Kidney (tissue), 14 donors: ENCODE results near the gene OPN1SW. TPM values are rescaled to one million over a fixed set of nuclear protein-coding genes. Genes with fewer than 3 reads are reported as not detected.

Experiments used
- DNase-seq, 5 donors: peaks; one replicate each; pipeline ENCODE4 v3.0.0-alpha.2; 2013 to 2020
- FAIRE-seq: peaks from 2 replicates; lab custom pipeline; 2012; peaks lifted over from hg19 to GRCh38; lab: Jason Lieb, UNC
- H3K27ac ChIP-seq, 2 donors: one replicate each; pipeline ENCODE4 v1.7.0; 2013; ENCODE audit warnings: low read depth in 2 of 2, low read length in 2 of 2, inconsistent platforms in 1 of 2
- H3K27me3 ChIP-seq: one replicate; pipeline ENCODE4 v1.7.1; 2013; ENCODE audit warnings: low read length, inconsistent platforms; ENCODE audit not compliant: control insufficient read depth, insufficient read depth
- H3K36me3 ChIP-seq, 3 donors: one replicate each; pipeline versions ENCODE4 v1.7.0 to v1.7.1; 2013; ENCODE audit warnings: low read length in 3 of 3, control low read depth in 1 of 3, inconsistent platforms in 1 of 3; ENCODE audit not compliant: insufficient read depth in 3 of 3, control insufficient read depth in 2 of 3
- H3K4me1 ChIP-seq, 3 donors: one replicate each; pipeline versions ENCODE4 v1.7.0 to v1.7.1; 2013; ENCODE audit warnings: low read length in 3 of 3, inconsistent platforms in 1 of 3, low read depth in 1 of 3; ENCODE audit not compliant: control insufficient read depth in 2 of 3, insufficient read depth in 2 of 3
- H3K4me3 ChIP-seq, 3 donors: one replicate each; pipeline versions ENCODE4 v1.7.0 to v1.8.1; 2013; ENCODE audit warnings: low read length in 3 of 3, control low read depth in 1 of 3, inconsistent platforms in 1 of 3
- H3K9ac ChIP-seq, 3 donors: one replicate each; pipeline versions ENCODE4 v1.7.0 to v1.7.1; 2013; ENCODE audit warnings: low read length in 3 of 3, control low read depth in 1 of 3, inconsistent platforms in 1 of 3
- H3K9me3 ChIP-seq, 3 donors: one replicate each; pipeline versions ENCODE4 v1.7.0 to v1.7.1; 2013; ENCODE audit warnings: low read length in 3 of 3, control low read depth in 1 of 3, inconsistent platforms in 1 of 3; ENCODE audit not compliant: control insufficient read depth in 2 of 3, insufficient read depth in 1 of 3
- CTCF ChIP-seq: IDR thresholded peaks from 3 replicates; pipeline ENCODE4 v1.5.1; 2012; ENCODE audit warnings: mild to moderate bottlenecking, moderate library complexity, borderline replicate concordance; ENCODE audit not compliant: insufficient read depth; ENCODE audit errors: extremely low read depth
- intact Hi-C: fragments of 100-400 bp; cut with DNase I; formaldehyde crosslinking; loops from one replicate; pipeline ENCODE4 v1.11.1; 2022
- polyA plus RNA-seq: library from polyadenylated mRNA; stranded (reverse); fragments of 350-450 nt; fragmentation: Illumina TruSeq; extraction: RNeasy Lipid Tissue Mini Kit (QIAGEN cat#74804); gene quantifications from one replicate; pipeline ENCODE4 v1.2.3, GENCODE V29; 2014; ENCODE audit warnings: low read depth, low replicate concordance; ENCODE audit not compliant: insufficient read depth
- total RNA-seq: library from RNA; stranded (reverse); fragmentation: NEBNext Ultra II Directional; extraction: Animal tissue kit (Norgen Biotek cat#: 25700); gene quantifications from one replicate; pipeline ENCODE4 v1.2.1, GENCODE V29; 2021
- donor health status: control.
- donor health status: control.
- donor health status: control.
- donor health status: control.
- donor health status: control.
- donor health status: DM: yes; HTN: yes; CAD: no.
- donor health status: Normal renal cell carcinoma (clear cell type).

The OPN1SW gene
- total and polyA plus RNA-seq, 2 donors from 2014 or later, result not detected

- no peaks in the 10 kb centered on the region for H3K9me3 ChIP-seq
- intact Hi-C loops, result no loop called here
- TF ChIP-seq CTCF, result no peak
- H3K4me3 ChIP-seq, result peak overlapping the region; percentile 44 to 63 (median 53)
- DNase-seq (no peak), FAIRE-seq (no peak)
- H3K27ac ChIP-seq, result no peak overlapping the region
- peak overlapping the region in 2 of 3 donors; percentile 7 to 18 for H3K9ac ChIP-seq
- H3K4me1 ChIP-seq, result peaks cover 0 to 8% (median 0%) of the 10 kb centered on the region in 3 donors
- H3K36me3 ChIP-seq, result no peaks in the 10 kb centered on the region
- no peaks in the 10 kb centered on the region for H3K27me3 ChIP-seq
Measured at GRCh38 chr7:128791972-128792327, 16.4 kb upstream of the OPN1SW start.

GRCh38 chr7:128791121-128791971 lies 15.8 kb upstream of the OPN1SW start, which contains the start of gene CCDC136:
Gene CCDC136 (plus strand): TSS chr7:128791968. CDS start chr7:128792412, 444 bp downstream.
- Histone ChIP-seq H3K27ac (no peak within 1 kb of the TSS), H3K9ac (peak within 1 kb of the TSS in 2 of 3 donors; percentile 7 to 18), H3K4me1 (peaks cover 0 to 8% (median 0%) of the 10 kb centered on the region in 3 donors), H3K36me3 (no peaks in the 10 kb centered on the region), H3K9me3 (no peaks in the 10 kb centered on the region), H3K4me3 (peak within 1 kb of the TSS; percentile 44 to 63 (median 60)), H3K27me3 (no peaks in the 10 kb centered on the region)
- no peak for TF ChIP-seq CTCF
- DNase-seq (peak; percentile 61 to 90 (median 76)), FAIRE-seq (no peak)
- intact Hi-C loops, result no loop called here

- TF ChIP-seq CTCF, result no peak
- peak; percentile 37 to 75 (median 65) for DNase-seq
- peaks cover 0 to 8% (median 0%) of the 10 kb centered on the region in 3 donors for H3K4me1 ChIP-seq
- no peaks in the 10 kb centered on the region for H3K9me3 ChIP-seq
- no peak overlapping the region for H3K27ac ChIP-seq
- H3K36me3 ChIP-seq, result no peaks in the 10 kb centered on the region
- no peak overlapping the region for H3K9ac ChIP-seq
- FAIRE-seq, result no peak
- peak overlapping the region; percentile 41 to 63 (median 60) for H3K4me3 ChIP-seq
- intact Hi-C loops, result no loop called here
- no peaks in the 10 kb centered on the region for H3K27me3 ChIP-seq
Measured at GRCh38 chr7:128790315-128791041, 14.9 kb upstream of the OPN1SW start.
